HG03039 (cell line): ENCODE results near the gene ZDHHC11B.
"Not testable (repeated sequence)": the region's sequence is repeated elsewhere in the genome, so short reads cannot be mapped to it uniquely, and the experiment has no call there.

ENCODE experiments used
- ATAC-seq: cut with Tn5 transposase; IDR thresholded peaks from one replicate; pipeline ENCODE4 v1.9.1; 2021; ENCODE audit warnings: mild to moderate bottlenecking, moderate library complexity; ENCODE audit not compliant: unreplicated experiment

ZDHHC11B gene

DNA sequence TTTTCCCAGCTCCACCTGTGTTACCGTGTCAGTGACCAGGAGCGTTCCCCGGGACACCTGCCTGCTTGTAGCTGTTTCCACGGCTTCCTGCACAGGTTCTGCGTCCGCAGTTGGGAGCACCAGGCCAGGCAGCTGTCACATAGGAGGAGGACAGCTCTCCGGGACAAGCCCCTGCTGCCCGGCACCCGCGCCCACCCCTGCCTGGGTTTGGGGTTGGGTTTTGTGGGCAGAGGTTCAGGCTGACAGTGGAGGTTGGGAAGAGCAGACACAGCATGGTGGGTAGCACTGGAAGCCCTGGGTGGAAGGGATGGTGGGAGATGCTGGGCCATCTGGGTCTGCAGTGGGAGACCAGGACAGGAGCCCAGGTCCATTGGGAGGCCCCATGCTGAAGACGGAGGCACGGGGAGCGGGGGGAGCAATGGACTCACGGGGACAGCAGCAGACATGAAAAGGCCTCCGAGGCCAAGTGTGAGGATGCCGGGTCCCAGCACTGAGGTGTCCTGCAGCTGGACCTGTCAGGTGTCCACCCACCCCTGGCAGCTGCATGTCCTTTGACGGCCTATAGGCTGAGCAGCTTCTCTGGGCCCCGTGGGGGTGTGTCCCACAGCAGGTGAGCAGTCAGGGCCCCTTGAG, 2.8 kb upstream of the ZDHHC11B start:
- ATAC-seq: not testable (repeated sequence)

DNA sequence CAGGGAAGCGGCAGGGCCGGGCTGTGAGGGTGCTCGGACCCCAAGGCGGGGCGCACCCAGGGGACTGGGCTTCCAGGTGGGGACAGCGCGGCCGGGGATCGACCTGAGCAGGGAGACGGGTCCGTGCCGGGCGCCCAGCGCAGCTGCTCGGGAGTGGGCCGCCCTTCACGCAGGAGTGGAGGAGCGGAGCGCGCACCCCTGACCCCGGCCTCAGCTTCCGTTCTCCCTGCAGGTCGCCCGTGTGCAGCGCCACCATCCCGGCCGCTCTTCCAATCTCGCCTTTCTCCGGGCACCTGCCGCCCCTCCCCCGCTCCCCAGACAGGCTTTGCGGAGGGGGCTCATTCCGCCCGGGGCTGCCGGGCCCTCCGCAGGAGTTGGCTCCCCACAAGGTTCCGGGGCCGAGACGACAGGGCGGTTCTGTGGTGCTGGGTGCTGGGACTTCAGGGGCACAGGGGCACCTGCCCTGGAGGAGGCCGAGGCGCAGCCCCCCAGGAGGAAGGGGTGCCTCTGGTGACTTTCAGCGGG, 714 bp upstream of the ZDHHC11B start:
- ATAC-seq: peak; percentile 5

- peak; percentile 7 for ATAC-seq
These were observed 575 bp downstream of the ZDHHC11B start for GRCh38 chr5:783881-784427.

DNA sequence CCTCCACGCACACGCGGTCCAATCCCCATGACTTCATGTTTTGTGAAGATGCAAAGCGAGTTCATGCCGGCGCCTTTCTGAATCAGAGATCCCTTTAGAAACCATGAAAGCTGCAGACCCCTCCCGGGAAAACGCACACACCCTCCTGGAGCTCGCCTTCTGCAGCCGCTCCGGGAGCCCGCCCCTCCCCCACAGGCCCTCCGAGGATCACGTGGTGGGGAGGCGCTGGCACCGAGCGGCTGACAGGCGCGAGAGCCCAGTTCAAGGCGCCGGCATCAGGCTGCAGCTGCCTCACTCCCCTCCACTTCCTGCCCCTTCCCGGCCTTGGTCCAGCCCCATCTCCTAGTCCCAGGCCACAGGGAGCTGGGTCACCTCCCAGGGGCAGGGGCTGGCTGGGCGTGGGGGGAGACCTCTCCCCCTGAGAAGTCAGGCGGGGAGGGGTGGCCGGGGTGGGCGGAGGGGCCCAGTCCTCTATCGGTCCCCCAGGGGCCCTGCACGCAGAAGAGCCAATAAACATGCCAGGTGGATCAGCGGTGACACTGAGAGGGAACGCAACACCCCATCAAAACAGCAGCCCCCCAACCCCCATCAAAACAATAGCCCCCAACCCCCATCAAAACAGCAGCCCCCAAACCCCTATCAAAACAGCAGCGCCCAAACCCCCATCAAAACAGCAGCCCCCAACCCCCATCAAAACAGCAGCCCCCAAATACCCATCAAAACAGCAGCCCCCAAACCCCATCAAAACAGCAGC, 1.3 kb downstream of the ZDHHC11B start:
- ATAC-seq: not testable (repeated sequence)

DNA sequence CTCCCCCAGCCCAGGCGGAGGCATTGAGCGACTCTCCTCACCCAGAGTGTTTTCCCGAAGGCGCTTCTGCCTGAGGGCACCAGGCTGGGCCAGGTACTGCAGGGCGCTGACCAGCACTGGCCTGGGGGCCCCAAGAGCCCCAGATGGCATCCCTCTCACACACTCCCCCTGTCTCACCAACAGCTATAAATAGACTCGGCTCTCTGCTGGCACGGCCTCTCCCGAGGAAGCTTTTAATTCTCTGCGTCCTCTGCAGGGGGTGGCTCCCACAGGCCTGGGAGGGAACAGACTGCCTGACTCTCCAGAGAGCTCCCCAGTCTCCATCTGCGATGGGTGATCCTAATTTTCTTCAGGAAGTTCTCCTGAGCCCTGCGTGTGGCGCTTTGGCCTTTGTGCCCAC, 2.2 kb downstream of the ZDHHC11B start:
- not testable (repeated sequence) for ATAC-seq

DNA sequence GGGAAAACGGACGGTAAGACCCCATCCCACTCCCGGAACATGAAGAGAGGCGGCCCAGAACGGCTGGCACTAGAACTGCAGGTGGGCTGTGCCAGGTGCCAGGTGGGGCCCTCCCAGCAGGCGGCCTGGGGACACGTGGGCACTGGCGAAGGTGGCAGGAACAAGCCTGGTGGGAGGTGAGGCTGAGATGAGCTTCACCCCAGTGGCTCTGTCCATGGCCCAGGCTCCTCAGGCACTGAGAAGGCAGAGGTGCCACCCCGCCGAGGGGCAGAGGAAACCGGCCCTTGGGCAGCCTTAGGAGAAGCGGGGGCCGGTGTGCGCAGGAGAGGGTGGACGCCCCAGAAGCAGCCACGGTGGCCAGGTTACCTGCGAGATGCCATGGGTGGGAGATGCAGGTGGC, 4.0 kb downstream of the ZDHHC11B start:
- ATAC-seq: not testable (repeated sequence)

- ATAC-seq: not testable (repeated sequence)
These were observed 5.6 kb downstream of the ZDHHC11B start for GRCh38 chr5:778967-779366.

DNA sequence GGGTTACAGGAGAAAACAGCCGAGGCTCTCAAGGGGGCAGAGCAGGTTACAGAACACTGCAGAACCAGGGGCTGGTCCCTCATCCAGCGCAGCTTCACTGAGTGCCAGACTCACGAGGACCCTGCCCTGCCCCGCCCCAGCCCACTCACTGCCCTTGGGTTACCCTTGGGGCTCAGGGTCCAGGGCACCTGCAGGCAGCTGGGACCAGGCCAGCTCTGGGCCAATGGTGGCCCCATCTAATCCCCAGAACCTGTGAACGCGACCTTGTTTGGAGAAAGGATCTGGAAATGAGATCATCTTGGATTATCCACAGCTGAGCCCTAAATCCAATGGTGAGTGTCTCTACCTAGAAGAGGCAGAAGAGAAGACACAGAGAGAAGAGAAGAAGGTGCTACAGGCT, 6.1 kb downstream of the ZDHHC11B start:
- not testable (repeated sequence) for ATAC-seq

- no peak for ATAC-seq
These were observed 6.8 kb downstream of the ZDHHC11B start for GRCh38 chr5:777756-778161.

GRCh38 chr5:776862-777711, 7.4 kb downstream of the ZDHHC11B start:
- no peak for ATAC-seq

- no peak for ATAC-seq
These were observed 8.3 kb downstream of the ZDHHC11B start for GRCh38 chr5:775961-776861.

DNA sequence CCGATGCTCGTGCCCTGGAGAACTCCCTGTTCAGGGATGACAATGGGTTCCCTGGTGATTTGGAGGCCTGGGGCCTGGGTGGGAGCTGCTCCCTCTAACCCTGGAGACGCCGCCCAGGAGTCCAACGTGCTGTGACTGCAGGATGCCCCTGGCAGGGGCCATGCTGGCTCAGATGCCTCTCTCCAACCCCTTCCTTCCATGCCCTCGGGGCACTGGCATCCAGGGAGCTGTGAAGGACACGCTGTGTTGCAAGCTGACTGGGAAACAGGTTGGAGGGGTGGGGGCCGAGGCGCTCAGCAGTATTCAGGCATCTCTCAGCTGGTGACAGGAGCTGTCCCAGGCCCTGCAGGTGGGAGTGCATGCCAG, 9.0 kb downstream of the ZDHHC11B start:
- ATAC-seq: not testable (repeated sequence)

GRCh38 chr5:774854-775505, 9.5 kb downstream of the ZDHHC11B start:
- ATAC-seq: not testable (repeated sequence)

GRCh38 chr5:774304-774703, 10.2 kb downstream of the ZDHHC11B start:
- ATAC-seq: not testable (repeated sequence)

DNA sequence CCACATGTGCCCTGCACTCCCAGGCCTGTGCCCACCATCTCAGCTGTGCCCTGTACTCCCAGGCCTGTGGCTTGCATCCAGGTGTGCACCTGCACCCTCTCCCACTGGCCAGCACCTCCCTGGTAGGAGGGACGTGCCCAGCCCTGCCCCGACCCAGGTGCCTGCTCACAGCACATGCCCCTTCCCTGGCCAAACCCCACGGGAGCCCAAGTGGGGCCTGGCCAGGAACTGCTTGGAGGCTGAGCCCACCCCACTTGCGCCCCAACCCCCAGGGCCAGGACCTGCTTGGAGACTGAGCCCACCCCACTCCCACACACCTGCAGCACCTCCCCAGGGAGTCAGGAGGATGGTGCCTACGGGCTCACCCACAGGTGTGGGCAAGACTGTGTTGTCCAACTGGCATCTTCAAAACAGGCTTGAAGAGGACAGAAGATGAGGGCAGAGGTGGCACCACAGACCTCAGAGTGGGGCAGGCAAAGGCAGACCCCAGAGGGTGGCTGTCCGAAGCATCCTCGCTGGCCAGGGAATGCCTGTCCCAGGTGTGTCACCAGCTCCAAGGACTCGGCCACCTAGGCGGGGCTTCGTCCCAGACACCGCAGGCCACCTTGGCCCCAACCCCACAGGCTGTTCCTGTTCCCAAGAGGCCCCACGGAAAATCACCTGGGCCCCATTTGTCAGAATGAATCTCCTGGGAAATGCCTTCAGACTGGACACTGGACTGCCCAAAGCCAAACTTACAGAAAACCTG, 10.8 kb downstream of the ZDHHC11B start:
- no peak for ATAC-seq

GRCh38 chr5:772931-773330, 11.6 kb downstream of the ZDHHC11B start:
- ATAC-seq: not testable (repeated sequence)

DNA sequence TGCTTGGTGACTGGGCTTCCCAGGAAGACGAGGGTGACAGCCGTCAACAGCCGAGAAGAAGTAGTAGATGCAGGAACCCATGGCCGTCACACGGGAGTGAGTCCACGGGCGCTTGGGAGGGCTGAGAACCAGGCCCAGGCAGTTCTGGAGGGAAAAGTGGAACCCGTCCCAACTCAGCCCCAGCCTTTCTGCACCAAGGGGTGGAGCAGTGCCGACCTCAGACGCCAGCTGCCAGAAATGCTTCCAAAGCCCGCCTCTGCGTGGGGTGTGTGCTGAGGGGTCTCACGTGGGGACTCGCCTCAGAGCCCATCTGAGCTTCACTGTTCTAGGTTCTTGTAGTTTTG, 12.0 kb downstream of the ZDHHC11B start:
- ATAC-seq: not testable (repeated sequence)

- ATAC-seq: not testable (repeated sequence)
These were observed 12.5 kb downstream of the ZDHHC11B start for GRCh38 chr5:771841-772546.
